SK-N-SH treated with all-trans-retinoic acid at 6 μM for 48 hours (cell line): ENCODE measurements around the gene FAM234B.

Experiments used
- ZFP30 ChIP-seq: fragments of 450-650 bp; formaldehyde crosslinking; IDR thresholded peaks from 2 replicates; pipeline ENCODE4 v1.5.0; 2022; ENCODE audit warnings: mild to moderate bottlenecking, moderate library complexity
- ZNF70 ChIP-seq: fragments of 450-650 bp; formaldehyde crosslinking; IDR thresholded peaks from 2 replicates; pipeline ENCODE4 v1.5.0; 2020; ENCODE audit warnings: mild to moderate bottlenecking, moderate library complexity
- TF ChIP-seq, protein P1 (sequence below): fragments of 250-450 bp; sonication (Bioruptor Pico); IDR thresholded peaks from 2 replicates; pipeline ENCODE4 v1.8.0; 2021; ENCODE audit warnings: low read depth, mild to moderate bottlenecking, moderate library complexity, borderline replicate concordance
- TF ChIP-seq, protein P2 (sequence below): fragments of 250-450 bp; sonication (Bioruptor Pico); IDR thresholded peaks from 2 replicates; pipeline ENCODE4 v1.8.0; 2020; ENCODE audit warnings: mild to moderate bottlenecking, moderate library complexity, borderline replicate concordance

DNA sequence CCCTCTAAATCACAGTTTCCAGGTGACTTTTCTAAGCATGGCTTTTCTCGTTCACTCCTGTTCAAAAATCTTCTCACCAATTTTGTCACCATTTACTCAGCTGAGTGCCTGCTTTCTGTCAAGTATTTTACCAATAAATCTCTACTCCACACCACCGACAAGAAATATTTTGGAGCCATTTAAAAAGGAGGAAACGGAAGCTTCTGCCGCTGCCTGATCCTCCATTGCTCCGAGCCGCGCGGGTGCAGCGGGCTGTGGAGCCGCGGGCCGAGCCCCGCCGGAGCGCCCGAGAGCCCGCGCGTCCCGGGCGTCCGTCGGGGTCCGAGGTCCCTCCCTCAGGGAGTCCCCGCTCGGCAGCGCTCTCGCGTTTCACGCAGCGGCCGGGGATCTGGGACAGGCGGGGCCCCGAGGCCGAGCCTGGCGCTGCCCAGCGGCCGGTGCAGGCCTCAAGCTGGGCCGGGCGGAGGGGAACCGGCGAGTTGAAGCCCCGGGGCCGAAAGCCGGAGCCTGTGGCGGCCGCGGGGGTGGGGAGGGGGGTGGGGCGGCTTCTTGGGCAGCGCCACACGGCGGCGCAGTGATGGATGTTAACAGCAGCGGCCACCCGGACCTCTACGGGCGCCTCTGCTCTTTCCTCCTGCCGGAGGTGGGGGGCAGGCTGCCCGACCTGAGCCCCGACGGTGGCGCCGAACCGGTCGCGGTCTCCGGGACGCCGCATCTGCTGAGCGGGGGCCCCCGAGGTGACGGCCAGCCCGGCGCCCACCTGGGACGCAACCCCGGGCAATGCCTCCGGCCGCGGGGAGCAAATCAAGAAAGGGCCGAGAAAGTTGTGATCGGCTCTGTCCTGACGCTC lies 43.0 kb upstream of the FAM234B start:
- TF ChIP-seq ZNF70 (no peak), ZFP30 (no peak)
- TF ChIP-seq, protein P1, sequence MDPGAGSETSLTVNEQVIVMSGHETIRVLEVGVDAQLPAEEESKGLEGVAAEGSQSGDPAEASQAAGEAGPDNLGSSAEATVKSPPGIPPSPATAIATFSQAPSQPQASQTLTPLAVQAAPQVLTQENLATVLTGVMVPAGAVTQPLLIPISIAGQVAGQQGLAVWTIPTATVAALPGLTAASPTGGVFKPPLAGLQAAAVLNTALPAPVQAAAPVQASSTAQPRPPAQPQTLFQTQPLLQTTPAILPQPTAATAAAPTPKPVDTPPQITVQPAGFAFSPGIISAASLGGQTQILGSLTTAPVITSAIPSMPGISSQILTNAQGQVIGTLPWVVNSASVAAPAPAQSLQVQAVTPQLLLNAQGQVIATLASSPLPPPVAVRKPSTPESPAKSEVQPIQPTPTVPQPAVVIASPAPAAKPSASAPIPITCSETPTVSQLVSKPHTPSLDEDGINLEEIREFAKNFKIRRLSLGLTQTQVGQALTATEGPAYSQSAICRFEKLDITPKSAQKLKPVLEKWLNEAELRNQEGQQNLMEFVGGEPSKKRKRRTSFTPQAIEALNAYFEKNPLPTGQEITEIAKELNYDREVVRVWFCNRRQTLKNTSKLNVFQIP (CRISPR knock-in tag), result no peak
- TF ChIP-seq, protein P2, sequence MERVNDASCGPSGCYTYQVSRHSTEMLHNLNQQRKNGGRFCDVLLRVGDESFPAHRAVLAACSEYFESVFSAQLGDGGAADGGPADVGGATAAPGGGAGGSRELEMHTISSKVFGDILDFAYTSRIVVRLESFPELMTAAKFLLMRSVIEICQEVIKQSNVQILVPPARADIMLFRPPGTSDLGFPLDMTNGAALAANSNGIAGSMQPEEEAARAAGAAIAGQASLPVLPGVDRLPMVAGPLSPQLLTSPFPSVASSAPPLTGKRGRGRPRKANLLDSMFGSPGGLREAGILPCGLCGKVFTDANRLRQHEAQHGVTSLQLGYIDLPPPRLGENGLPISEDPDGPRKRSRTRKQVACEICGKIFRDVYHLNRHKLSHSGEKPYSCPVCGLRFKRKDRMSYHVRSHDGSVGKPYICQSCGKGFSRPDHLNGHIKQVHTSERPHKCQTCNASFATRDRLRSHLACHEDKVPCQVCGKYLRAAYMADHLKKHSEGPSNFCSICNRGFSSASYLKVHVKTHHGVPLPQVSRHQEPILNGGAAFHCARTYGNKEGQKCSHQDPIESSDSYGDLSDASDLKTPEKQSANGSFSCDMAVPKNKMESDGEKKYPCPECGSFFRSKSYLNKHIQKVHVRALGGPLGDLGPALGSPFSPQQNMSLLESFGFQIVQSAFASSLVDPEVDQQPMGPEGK (CRISPR knock-in tag), result no peak
